IMR-90 (cell line): Measurements from ENCODE around the gene NPC1.

Source experiments
- CEBPB ChIP-seq: IDR thresholded peaks from 2 replicates; pipeline ENCODE4 v1.6.1; 2012; ENCODE audit warnings: low read depth, low read length, improper control_type of control experiment
- FOS ChIP-seq: fragments of 150-350 bp; IDR thresholded peaks from 2 replicates; pipeline ENCODE4 v1.6.1; 2016; ENCODE audit warnings: low read depth, low read length
- RCOR1 ChIP-seq: IDR thresholded peaks from 2 replicates; pipeline ENCODE4 v1.6.1; 2012; ENCODE audit warnings: mild to moderate bottlenecking, low read length, improper control_type of control experiment; ENCODE audit not compliant: insufficient replicate concordance
- TF ChIP-seq, protein P1 (sequence below): conservative IDR thresholded peaks from 2 replicates; pipeline ENCODE4 v1.5.1; 2012; ENCODE audit warnings: mild to moderate bottlenecking, low read depth, low read length, improper control_type of control experiment
- TF ChIP-seq, protein P2 (sequence below): fragments of 150-350 bp; IDR thresholded peaks from 2 replicates; pipeline ENCODE4 v1.6.1; 2017; ENCODE audit warnings: mild to moderate bottlenecking, antibody characterized with exemption, low read length, low read depth

DNA sequence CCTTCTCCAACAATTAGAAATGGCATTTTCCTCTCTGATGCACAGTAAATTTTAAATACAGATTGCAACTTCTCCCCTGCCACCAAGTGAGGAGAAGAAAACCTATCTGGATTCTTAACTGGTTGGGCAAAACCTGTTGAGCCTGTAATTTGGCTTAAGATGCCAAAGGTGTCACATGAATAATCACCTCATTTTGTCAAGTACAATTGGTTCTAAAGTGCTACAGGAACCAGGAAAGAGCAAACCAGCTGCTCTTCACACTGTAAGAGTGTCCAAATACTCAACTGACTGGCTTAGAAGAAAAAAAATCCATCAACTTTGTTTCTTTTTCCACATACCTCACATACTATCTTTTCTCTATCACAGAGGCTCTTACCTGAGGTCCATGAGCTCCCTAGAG is 35.4 kb downstream of the NPC1 start:
- TF ChIP-seq, protein P1, sequence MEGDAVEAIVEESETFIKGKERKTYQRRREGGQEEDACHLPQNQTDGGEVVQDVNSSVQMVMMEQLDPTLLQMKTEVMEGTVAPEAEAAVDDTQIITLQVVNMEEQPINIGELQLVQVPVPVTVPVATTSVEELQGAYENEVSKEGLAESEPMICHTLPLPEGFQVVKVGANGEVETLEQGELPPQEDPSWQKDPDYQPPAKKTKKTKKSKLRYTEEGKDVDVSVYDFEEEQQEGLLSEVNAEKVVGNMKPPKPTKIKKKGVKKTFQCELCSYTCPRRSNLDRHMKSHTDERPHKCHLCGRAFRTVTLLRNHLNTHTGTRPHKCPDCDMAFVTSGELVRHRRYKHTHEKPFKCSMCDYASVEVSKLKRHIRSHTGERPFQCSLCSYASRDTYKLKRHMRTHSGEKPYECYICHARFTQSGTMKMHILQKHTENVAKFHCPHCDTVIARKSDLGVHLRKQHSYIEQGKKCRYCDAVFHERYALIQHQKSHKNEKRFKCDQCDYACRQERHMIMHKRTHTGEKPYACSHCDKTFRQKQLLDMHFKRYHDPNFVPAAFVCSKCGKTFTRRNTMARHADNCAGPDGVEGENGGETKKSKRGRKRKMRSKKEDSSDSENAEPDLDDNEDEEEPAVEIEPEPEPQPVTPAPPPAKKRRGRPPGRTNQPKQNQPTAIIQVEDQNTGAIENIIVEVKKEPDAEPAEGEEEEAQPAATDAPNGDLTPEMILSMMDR: no peak
- TF ChIP-seq FOS: no peak
- TF ChIP-seq, protein P2, sequence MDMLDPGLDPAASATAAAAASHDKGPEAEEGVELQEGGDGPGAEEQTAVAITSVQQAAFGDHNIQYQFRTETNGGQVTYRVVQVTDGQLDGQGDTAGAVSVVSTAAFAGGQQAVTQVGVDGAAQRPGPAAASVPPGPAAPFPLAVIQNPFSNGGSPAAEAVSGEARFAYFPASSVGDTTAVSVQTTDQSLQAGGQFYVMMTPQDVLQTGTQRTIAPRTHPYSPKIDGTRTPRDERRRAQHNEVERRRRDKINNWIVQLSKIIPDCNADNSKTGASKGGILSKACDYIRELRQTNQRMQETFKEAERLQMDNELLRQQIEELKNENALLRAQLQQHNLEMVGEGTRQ: no peak
- TF ChIP-seq RCOR1: no peak
- TF ChIP-seq CEBPB: no peak
